Caco-2 (cell line): ENCODE measurements around the gene PALD1. TPM values are rescaled to one million over a fixed set of nuclear protein-coding genes. Genes with fewer than 3 reads are reported as not detected.

ENCODE experiments used
- BruUV-seq: library from RNA; stranded (reverse); fragments of 400-500 nt; replicated peaks from 2 replicates; lab custom pipeline; 2021; lab: Mats Ljungman, UMichigan
- CTCF ChIA-PET: fragments of 300-600 bp; sonication (Branson Sonifier 250); formaldehyde crosslinking; loops from one replicate; lab custom pipeline; 2022; ENCODE audit warnings: antibody characterized with exemption; lab: Charles Lee
- POLR2A ChIA-PET: fragments of 300-600 bp; sonication (Branson Sonifier 250); formaldehyde crosslinking; loops from one replicate; lab custom pipeline; 2022; ENCODE audit warnings: antibody characterized with exemption; lab: Charles Lee
- DNase-seq, 2 experiments: peaks; one replicate each; pipeline versions ENCODE4 v3.0.0 to v3.0.0-alpha.2; 2020 to 2022
- H3K27me3 ChIP-seq: replicated peaks from 2 replicates; pipeline ENCODE4 v1.6.0; 2011; ENCODE audit warnings: low read length; ENCODE audit not compliant: control insufficient read depth, insufficient read depth
- H3K36me3 ChIP-seq: 2 replicates; pipeline ENCODE4 v1.5.1; 2011; ENCODE audit warnings: low read length; ENCODE audit not compliant: control insufficient read depth, insufficient read depth
- H3K4me1 ChIP-seq: fragments of 250-450 bp; sonication (Bioruptor Pico); 2 replicates; pipeline ENCODE4 v1.5.1; 2020; ENCODE audit warnings: mild to moderate bottlenecking
- H3K4me3 ChIP-seq: 2 replicates; pipeline ENCODE4 v1.5.1; 2011; ENCODE audit warnings: low read depth, mild to moderate bottlenecking, control low read depth, low read length
- H3K9me3 ChIP-seq: fragments of 250-450 bp; sonication (Bioruptor Pico); 2 replicates; pipeline ENCODE4 v1.5.1; 2020; ENCODE audit warnings: mild to moderate bottlenecking, moderate library complexity
- H3K27ac Mint-ChIP-seq: one replicate; pipeline ENCODE4 v1.8.0; 2022; ENCODE audit warnings: mixed read lengths; ENCODE audit not compliant: unreplicated experiment
- H3K27me3 Mint-ChIP-seq: one replicate; pipeline ENCODE4 v1.8.0; 2022; ENCODE audit warnings: mixed read lengths; ENCODE audit not compliant: insufficient read depth, unreplicated experiment
- H3K36me3 Mint-ChIP-seq: one replicate; pipeline ENCODE4 v1.8.0; 2022; ENCODE audit warnings: mild to moderate bottlenecking, mixed read lengths; ENCODE audit not compliant: insufficient read depth, unreplicated experiment
- H3K4me1 Mint-ChIP-seq: one replicate; pipeline ENCODE4 v1.8.0; 2022; ENCODE audit warnings: low read depth, mixed read lengths; ENCODE audit not compliant: unreplicated experiment
- H3K4me3 Mint-ChIP-seq: one replicate; pipeline ENCODE4 v1.8.0; 2022; ENCODE audit warnings: mild to moderate bottlenecking, moderate library complexity, mixed read lengths; ENCODE audit not compliant: unreplicated experiment
- H3K9me3 Mint-ChIP-seq: one replicate; pipeline ENCODE4 v1.8.0; 2022; ENCODE audit warnings: mixed read lengths; ENCODE audit not compliant: unreplicated experiment
- CTCF ChIP-seq, 2 experiments: fragments of 200-600 bp in 1 of 2; IDR thresholded peaks; 1 replicate in 1 of 2; 2 replicates in 1 of 2; pipeline versions ENCODE4 v1.5.1 to v1.8.0; 2011 to 2022; ENCODE audit warnings: antibody characterized with exemption in 1 of 2, control low read depth in 1 of 2, inconsistent platforms in 1 of 2, low read depth in 1 of 2, low read length in 1 of 2, mild to moderate bottlenecking in 1 of 2, moderate library complexity in 1 of 2; ENCODE audit not compliant: insufficient read depth in 1 of 2, severe bottlenecking in 1 of 2, unreplicated experiment in 1 of 2
- intact Hi-C: fragments of 100-400 bp; cut with micrococcal nuclease; formaldehyde crosslinking; loops from one replicate; pipeline ENCODE4 v1.10.0; 2022; ENCODE audit not compliant: unreplicated experiment
- total RNA-seq: library from RNA; stranded (reverse); gene quantifications from 2 replicates; pipeline ENCODE4 v1.2.3, GENCODE V29; 2022

The PALD1 gene
- total RNA-seq, 1 experiment from 2014 or later, result 10.3 TPM

DNA sequence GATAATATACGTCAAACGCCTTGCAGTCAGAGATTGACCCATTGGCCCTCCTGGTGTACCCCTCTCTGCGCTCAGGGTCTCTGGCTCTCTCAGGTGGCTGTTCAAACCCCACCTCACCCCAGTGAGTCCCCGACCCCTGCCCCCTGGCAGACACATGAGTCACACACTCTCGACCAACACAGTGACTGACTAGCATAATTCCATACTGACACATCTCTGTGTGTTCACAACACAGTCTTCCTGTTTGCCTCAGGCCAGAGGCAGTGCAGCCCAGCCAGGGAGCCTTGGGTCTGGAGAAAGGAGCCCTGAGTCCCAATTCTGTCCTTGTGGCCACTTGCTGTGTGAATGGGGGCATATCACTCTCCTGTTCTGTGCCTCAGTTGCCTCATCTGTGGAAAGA lies 40.1 kb downstream of the PALD1 start:
- no peaks in the 10 kb centered on the region for H3K36me3 ChIP-seq
- H3K4me1 ChIP-seq, result no peaks in the 10 kb centered on the region
- no peak for TF ChIP-seq CTCF (IDR thresholded peaks at IDR 0.05; ENCODE audit: insufficient read depth in 1 of 2, low read depth in 1 of 2, low read length in 1 of 2, severe bottlenecking in 1 of 2, unreplicated experiment in 1 of 2)
- BruUV-seq, result no TSS peak
- no peak overlapping the region for H3K4me3 ChIP-seq
- POLR2A ChIA-PET, result no interaction called here
- intact Hi-C loops, result no loop called here
- H3K9me3 ChIP-seq, result no peaks in the 10 kb centered on the region
- Mint-ChIP-seq H3K9me3 (no peaks in the 10 kb centered on the region), H3K4me3 (no peak overlapping the region), H3K27ac (no peak overlapping the region), H3K27me3 (no peaks in the 10 kb centered on the region), H3K36me3 (no peaks in the 10 kb centered on the region), H3K4me1 (peaks cover 5% of the 10 kb centered on the region)
- CTCF ChIA-PET, result no interaction called here
- no peaks in the 10 kb centered on the region for H3K27me3 ChIP-seq
- no peak for DNase-seq

- no peaks in the 10 kb centered on the region for H3K9me3 ChIP-seq
- intact Hi-C loops, result no loop called here
- no peaks in the 10 kb centered on the region for H3K27me3 Mint-ChIP-seq
- no peaks in the 10 kb centered on the region for H3K27me3 ChIP-seq
- H3K4me3 Mint-ChIP-seq, result no peak overlapping the region
- no peak overlapping the region for H3K4me3 ChIP-seq
- TF ChIP-seq CTCF (IDR thresholded peaks at IDR 0.05; ENCODE audit: insufficient read depth in 1 of 2, low read depth in 1 of 2, low read length in 1 of 2, severe bottlenecking in 1 of 2, unreplicated experiment in 1 of 2), result no peak
- POLR2A ChIA-PET, result no interaction called here
- no peaks in the 10 kb centered on the region for H3K4me1 ChIP-seq
- H3K36me3 ChIP-seq, result no peaks in the 10 kb centered on the region
- CTCF ChIA-PET, result interaction anchor here (0.6 to 1.3 kb wide), 2 partner anchors 11 to 365 kb away, joined by 3 read pairs; partner anchors contain the start of gene PCBD1
- H3K9me3 Mint-ChIP-seq, result no peaks in the 10 kb centered on the region
- no peaks in the 10 kb centered on the region for H3K4me1 Mint-ChIP-seq
- DNase-seq, result no peak
- BruUV-seq, result no TSS peak
- no peak overlapping the region for H3K27ac Mint-ChIP-seq
- H3K36me3 Mint-ChIP-seq, result no peaks in the 10 kb centered on the region
These were observed 44.5 kb downstream of the PALD1 start for GRCh38 chr10:70523057-70523456.

DNA sequence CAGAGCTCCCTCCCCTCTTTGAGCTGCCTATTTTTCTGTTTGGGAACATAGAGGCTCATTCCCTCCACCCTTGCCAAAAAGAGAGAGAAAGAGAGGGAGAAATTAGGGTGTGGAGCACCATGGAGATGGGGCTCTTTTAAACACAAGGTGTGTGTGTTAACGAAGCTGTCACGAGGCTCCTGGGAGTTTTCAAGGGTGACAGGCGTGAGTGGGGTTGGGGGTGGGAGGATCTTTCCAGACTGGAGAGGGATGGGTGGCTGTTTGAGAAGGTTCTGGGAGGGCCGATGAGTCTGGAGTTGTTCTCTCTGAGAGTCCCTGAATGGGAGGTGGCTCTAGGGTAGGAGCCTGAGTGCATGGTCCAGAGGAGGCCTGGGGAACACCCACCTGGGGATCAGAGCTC lies 45.0 kb downstream of the PALD1 start:
- Histone ChIP-seq H3K36me3 (no peaks in the 10 kb centered on the region), H3K9me3 (no peaks in the 10 kb centered on the region), H3K4me1 (no peaks in the 10 kb centered on the region), H3K27me3 (no peaks in the 10 kb centered on the region), H3K4me3 (no peak overlapping the region)
- ChIA-PET CTCF (interaction anchor here (0.5 to 1.3 kb wide), 2 partner anchors 11 to 48 kb away, joined by 3 read pairs; no protein-coding TSS in a partner anchor), POLR2A (no interaction called here)
- no peak overlapping the region for H3K4me3 Mint-ChIP-seq
- no peaks in the 10 kb centered on the region for H3K36me3 Mint-ChIP-seq
- DNase-seq, result no peak
- H3K4me1 Mint-ChIP-seq, result no peaks in the 10 kb centered on the region
- H3K27me3 Mint-ChIP-seq, result no peaks in the 10 kb centered on the region
- intact Hi-C loops, result no loop called here
- no peak overlapping the region for H3K27ac Mint-ChIP-seq
- H3K9me3 Mint-ChIP-seq, result no peaks in the 10 kb centered on the region
- TF ChIP-seq CTCF (IDR thresholded peaks at IDR 0.05; ENCODE audit: insufficient read depth in 1 of 2, low read depth in 1 of 2, low read length in 1 of 2, severe bottlenecking in 1 of 2, unreplicated experiment in 1 of 2), result no peak
- no TSS peak for BruUV-seq
